HL-60/S4 treated with phorbol 12-myristate 13-acetate at 8.2 ng/mL for 4 days and 3 days (cell line): ENCODE results near the gene SRCIN1.
"Not testable (repeated sequence)": the region's sequence is repeated elsewhere in the genome, so short reads cannot be mapped to it uniquely, and the experiment has no call there.

Experiments
- in situ Hi-C: fragments of 300-500 bp; cut with MboI; formaldehyde crosslinking; loops from 2 replicates; pipeline ENCODE4 v1.15.0; 2022; ENCODE audit warnings: low sequenced_read_pairs

Gene SRCIN1

GRCh38 chr17:38528141-38528540 is 77.6 kb downstream of the SRCIN1 start:
- in situ Hi-C loops: not testable (repeated sequence)

GRCh38 chr17:38526526-38526925 is 79.2 kb downstream of the SRCIN1 start:
- in situ Hi-C loops: not testable (repeated sequence)

- in situ Hi-C loops: no loop called here
Observed at GRCh38 chr17:38512473-38513058, 93.2 kb downstream of the SRCIN1 start.

- in situ Hi-C loops: no loop called here
Observed at GRCh38 chr17:38511150-38512108, 94.3 kb downstream of the SRCIN1 start.

GRCh38 chr17:38510421-38511149 is 95.2 kb downstream of the SRCIN1 start:
- in situ Hi-C loops: no loop called here

GRCh38 chr17:38509772-38510420 is 95.9 kb downstream of the SRCIN1 start:
- in situ Hi-C loops: no loop called here

- in situ Hi-C loops: no loop called here
Observed at GRCh38 chr17:38508954-38509771, 96.6 kb downstream of the SRCIN1 start.

- in situ Hi-C loops: no loop called here
Observed at GRCh38 chr17:38508570-38508950, 97.2 kb downstream of the SRCIN1 start.

GRCh38 chr17:38507921-38508569 is 97.7 kb downstream of the SRCIN1 start:
- in situ Hi-C loops: no loop called here

GRCh38 chr17:38507436-38507835 is 98.3 kb downstream of the SRCIN1 start:
- in situ Hi-C loops: no loop called here

GRCh38 chr17:38504216-38504615 is 101.5 kb downstream of the SRCIN1 start:
- in situ Hi-C loops: no loop called here

GRCh38 chr17:38503286-38503913 is 102.4 kb downstream of the SRCIN1 start:
- in situ Hi-C loops: not testable (repeated sequence)

GRCh38 chr17:38501718-38502117 is 104.0 kb downstream of the SRCIN1 start:
- in situ Hi-C loops: not testable (repeated sequence)

GRCh38 chr17:38499230-38499629 is 106.5 kb downstream of the SRCIN1 start:
- in situ Hi-C loops: loop anchor here (10.0 kb wide), 1 partner anchor 166 kb away; no protein-coding TSS in a partner anchor

GRCh38 chr17:38498353-38498752 is 107.4 kb downstream of the SRCIN1 start:
- in situ Hi-C loops: loop anchor here (10.0 kb wide), 1 partner anchor 166 kb away; no protein-coding TSS in a partner anchor

- in situ Hi-C loops: loop anchor here (10.0 kb wide), 1 partner anchor 167 kb away; no protein-coding TSS in a partner anchor
Observed at GRCh38 chr17:38497656-38498055, 108.1 kb downstream of the SRCIN1 start.

GRCh38 chr17:38494152-38494551 is 111.6 kb downstream of the SRCIN1 start:
- in situ Hi-C loops: loop anchor here (10.0 kb wide), 1 partner anchor 171 kb away; no protein-coding TSS in a partner anchor

GRCh38 chr17:38492067-38493040 is 113.4 kb downstream of the SRCIN1 start:
- in situ Hi-C loops: loop anchor here (10.0 kb wide), 1 partner anchor 172 kb away; no protein-coding TSS in a partner anchor
